Neutrophil (primary cell): ENCODE results near the gene RPS28.

Experiments
- H3K27ac ChIP-seq: fragments of 200-600 bp; sonication (generic); 2 replicates; pipeline ENCODE4 v1.5.1; 2016; ENCODE audit warnings: mild to moderate bottlenecking, moderate library complexity
- H3K27me3 ChIP-seq: fragments of 200-600 bp; sonication (generic); 2 replicates; pipeline ENCODE4 v1.6.0; 2016; ENCODE audit warnings: mild to moderate bottlenecking
- H3K36me3 ChIP-seq: fragments of 200-600 bp; sonication (generic); 2 replicates; pipeline ENCODE4 v1.5.1; 2017
- H3K4me1 ChIP-seq, 2 experiments: fragments of 200-600 bp in 1 of 2; sonication (generic) in 1 of 2; 1 replicate in 1 of 2; 2 replicates in 1 of 2; pipeline versions ENCODE4 v1.5.1 to v1.6.1; 2013 to 2016; ENCODE audit warnings: low read depth in 1 of 2, low read length in 1 of 2, mild to moderate bottlenecking in 1 of 2, moderate library complexity in 1 of 2; ENCODE audit not compliant: control insufficient read depth in 1 of 2, insufficient read depth in 1 of 2
- H3K4me3 ChIP-seq, 2 experiments: fragments of 200-600 bp in 1 of 2; sonication (generic) in 1 of 2; 1 replicate in 1 of 2; 2 replicates in 1 of 2; pipeline ENCODE4 v1.5.1; 2013 to 2016; ENCODE audit warnings: low read depth in 1 of 2, low read length in 1 of 2, mild to moderate bottlenecking in 1 of 2, moderate library complexity in 1 of 2
- H3K9me3 ChIP-seq: fragments of 200-600 bp; sonication (generic); 2 replicates; pipeline ENCODE4 v1.5.1; 2016
- CTCF ChIP-seq: fragments of 200-600 bp; sonication (generic); IDR thresholded peaks from 2 replicates; pipeline ENCODE4 v1.5.1; 2016; ENCODE audit warnings: antibody characterized with exemption

Gene RPS28

GRCh38 chr19:8370176-8371010, 49.1 kb downstream of the RPS28 start:
- Histone ChIP-seq H3K36me3 (no peaks in the 10 kb centered on the region), H3K4me1 (no peaks in the 10 kb centered on the region), H3K9me3 (no peaks in the 10 kb centered on the region), H3K4me3 (no peak overlapping the region), H3K27me3 (peaks cover 38% of the 10 kb centered on the region), H3K27ac (no peak overlapping the region)
- no peak for TF ChIP-seq CTCF

GRCh38 chr19:8371011-8371804, 49.9 kb downstream of the RPS28 start:
- no peaks in the 10 kb centered on the region for H3K4me1 ChIP-seq
- H3K36me3 ChIP-seq = no peaks in the 10 kb centered on the region
- H3K4me3 ChIP-seq = no peak overlapping the region
- H3K9me3 ChIP-seq = no peaks in the 10 kb centered on the region
- H3K27me3 ChIP-seq = peaks cover 30% of the 10 kb centered on the region
- H3K27ac ChIP-seq = no peak overlapping the region
- TF ChIP-seq CTCF = no peak
